Thoracic aorta (tissue), 2 donors: ENCODE measurements around the gene PTPRJ. TPM values are rescaled to one million over a fixed set of nuclear protein-coding genes. Genes with fewer than 3 reads are reported as not detected.

ENCODE experiments used
- ATAC-seq: fragments of 150-250 bp; one replicate; pipeline ENCODE4 v1.8.0; 2017; ENCODE audit warnings: low read depth; ENCODE audit not compliant: insufficient number of reproducible peaks, low FRiP score
- DNase-seq: peaks from one replicate; pipeline ENCODE4 v3.0.0-alpha.2; 2020; ENCODE audit warnings: low spot score
- H3K27ac ChIP-seq, 2 donors: fragments of 200-600 bp; sonication (generic); 1 replicate in 1 of 2; 2 replicates in 1 of 2; pipeline ENCODE4 v1.5.1; 2016; ENCODE audit warnings: mild to moderate bottlenecking in 2 of 2, moderate library complexity in 2 of 2
- H3K27me3 ChIP-seq: fragments of 200-600 bp; sonication (generic); replicated peaks from 2 replicates; pipeline ENCODE4 v1.6.0; 2016; ENCODE audit warnings: mild to moderate bottlenecking; ENCODE audit not compliant: insufficient read depth
- H3K36me3 ChIP-seq: fragments of 200-600 bp; sonication (generic); one replicate; pipeline ENCODE4 v1.5.1; 2016
- H3K4me1 ChIP-seq, 2 donors: fragments of 200-600 bp; sonication (generic); 1 replicate in 1 of 2; 2 replicates in 1 of 2; pipeline versions ENCODE4 v1.5.1 to v1.6.0; 2016; ENCODE audit warnings: low read depth in 2 of 2, mild to moderate bottlenecking in 1 of 2; ENCODE audit not compliant: control insufficient read depth in 1 of 2
- H3K4me3 ChIP-seq: fragments of 200-600 bp; sonication (generic); 2 replicates; pipeline ENCODE4 v1.5.1; 2016; ENCODE audit warnings: mild to moderate bottlenecking
- H3K9me3 ChIP-seq: fragments of 200-600 bp; sonication (generic); 2 replicates; pipeline ENCODE4 v1.5.1; 2016
- total RNA-seq, 2 donors: library from RNA; depleted of rRNA; stranded (reverse); fragments of >200 nt; gene quantifications; one replicate each; pipeline versions ENCODE4 v1.1.0 to v1.2.3, GENCODE V29; 2016
- TF ChIP-seq, protein P1 (sequence below): fragments of 200-600 bp; sonication (generic); IDR thresholded peaks from one replicate; pipeline ENCODE4 v1.5.1; 2019; ENCODE audit warnings: antibody characterized with exemption

PTPRJ gene
- total RNA-seq, 2 donors from 2014 or later, result 20.4 to 20.9 TPM

DNA sequence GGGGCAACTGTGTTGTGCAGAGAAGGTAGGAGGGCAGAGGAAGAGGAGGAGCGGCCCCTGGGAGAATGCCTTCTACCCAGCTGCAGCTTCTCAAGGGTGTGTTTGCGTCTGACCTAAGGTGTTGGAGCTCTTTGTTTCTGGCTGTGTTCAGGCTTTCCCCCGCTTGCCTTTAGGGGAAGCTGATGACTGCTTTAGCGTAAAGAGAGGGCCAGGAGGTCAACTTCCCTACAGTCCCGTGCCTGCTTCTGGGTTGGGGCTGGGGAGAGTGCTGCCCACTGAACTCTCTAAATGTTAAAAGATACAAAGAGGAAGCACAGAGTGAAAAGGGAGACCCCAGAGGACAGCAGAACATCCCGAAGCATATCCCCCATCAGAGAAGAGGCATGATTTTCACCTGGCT lies 99.2 kb downstream of the PTPRJ start:
- no peak for ATAC-seq
- H3K27me3 ChIP-seq, result no peaks in the 10 kb centered on the region
- no peak overlapping the region for H3K4me3 ChIP-seq
- H3K27ac ChIP-seq, result no peak overlapping the region
- TF ChIP-seq, protein P1, sequence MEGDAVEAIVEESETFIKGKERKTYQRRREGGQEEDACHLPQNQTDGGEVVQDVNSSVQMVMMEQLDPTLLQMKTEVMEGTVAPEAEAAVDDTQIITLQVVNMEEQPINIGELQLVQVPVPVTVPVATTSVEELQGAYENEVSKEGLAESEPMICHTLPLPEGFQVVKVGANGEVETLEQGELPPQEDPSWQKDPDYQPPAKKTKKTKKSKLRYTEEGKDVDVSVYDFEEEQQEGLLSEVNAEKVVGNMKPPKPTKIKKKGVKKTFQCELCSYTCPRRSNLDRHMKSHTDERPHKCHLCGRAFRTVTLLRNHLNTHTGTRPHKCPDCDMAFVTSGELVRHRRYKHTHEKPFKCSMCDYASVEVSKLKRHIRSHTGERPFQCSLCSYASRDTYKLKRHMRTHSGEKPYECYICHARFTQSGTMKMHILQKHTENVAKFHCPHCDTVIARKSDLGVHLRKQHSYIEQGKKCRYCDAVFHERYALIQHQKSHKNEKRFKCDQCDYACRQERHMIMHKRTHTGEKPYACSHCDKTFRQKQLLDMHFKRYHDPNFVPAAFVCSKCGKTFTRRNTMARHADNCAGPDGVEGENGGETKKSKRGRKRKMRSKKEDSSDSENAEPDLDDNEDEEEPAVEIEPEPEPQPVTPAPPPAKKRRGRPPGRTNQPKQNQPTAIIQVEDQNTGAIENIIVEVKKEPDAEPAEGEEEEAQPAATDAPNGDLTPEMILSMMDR, result no peak
- no peaks in the 10 kb centered on the region for H3K9me3 ChIP-seq
- no peak for DNase-seq
- no peaks in the 10 kb centered on the region for H3K36me3 ChIP-seq
- peaks cover 15 to 22% of the 10 kb centered on the region in 2 donors for H3K4me1 ChIP-seq

DNA sequence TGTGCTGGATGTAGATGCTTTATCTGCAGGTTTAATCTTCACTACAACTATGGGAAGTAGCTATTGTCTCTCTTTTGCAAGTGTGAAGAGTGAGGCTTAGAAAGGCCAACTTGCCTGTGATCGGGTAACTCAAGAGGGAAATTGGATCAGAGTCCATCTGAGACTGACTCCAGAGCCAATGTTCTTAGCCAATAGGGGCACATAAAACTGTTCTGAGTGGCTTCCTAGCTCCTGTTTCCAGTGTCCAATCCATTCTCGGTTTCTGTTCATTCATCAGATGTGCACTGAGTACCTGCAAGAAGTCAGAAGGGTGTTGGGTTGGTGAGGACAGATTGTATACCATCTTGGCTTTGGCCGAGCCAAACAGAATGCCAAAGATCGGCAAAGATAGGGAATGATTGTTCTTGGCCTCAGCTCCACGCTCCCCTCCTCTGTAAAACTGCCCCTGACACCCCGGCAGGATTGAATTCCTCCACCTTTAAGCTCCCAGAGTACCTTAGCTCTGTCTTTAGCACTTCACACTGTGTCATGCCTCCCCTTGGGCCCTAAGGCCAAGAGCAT lies 100.0 kb downstream of the PTPRJ start:
- Histone ChIP-seq H3K27ac (peak overlapping the region in 1 of 2 donors; percentile 42), H3K4me1 (peaks cover 15 to 22% of the 10 kb centered on the region in 2 donors), H3K27me3 (no peaks in the 10 kb centered on the region), H3K9me3 (no peaks in the 10 kb centered on the region), H3K36me3 (no peaks in the 10 kb centered on the region), H3K4me3 (peak overlapping the region; percentile 22)
- ATAC-seq (no peak), DNase-seq (no peak)
- TF ChIP-seq, protein P1, result no peak

DNA sequence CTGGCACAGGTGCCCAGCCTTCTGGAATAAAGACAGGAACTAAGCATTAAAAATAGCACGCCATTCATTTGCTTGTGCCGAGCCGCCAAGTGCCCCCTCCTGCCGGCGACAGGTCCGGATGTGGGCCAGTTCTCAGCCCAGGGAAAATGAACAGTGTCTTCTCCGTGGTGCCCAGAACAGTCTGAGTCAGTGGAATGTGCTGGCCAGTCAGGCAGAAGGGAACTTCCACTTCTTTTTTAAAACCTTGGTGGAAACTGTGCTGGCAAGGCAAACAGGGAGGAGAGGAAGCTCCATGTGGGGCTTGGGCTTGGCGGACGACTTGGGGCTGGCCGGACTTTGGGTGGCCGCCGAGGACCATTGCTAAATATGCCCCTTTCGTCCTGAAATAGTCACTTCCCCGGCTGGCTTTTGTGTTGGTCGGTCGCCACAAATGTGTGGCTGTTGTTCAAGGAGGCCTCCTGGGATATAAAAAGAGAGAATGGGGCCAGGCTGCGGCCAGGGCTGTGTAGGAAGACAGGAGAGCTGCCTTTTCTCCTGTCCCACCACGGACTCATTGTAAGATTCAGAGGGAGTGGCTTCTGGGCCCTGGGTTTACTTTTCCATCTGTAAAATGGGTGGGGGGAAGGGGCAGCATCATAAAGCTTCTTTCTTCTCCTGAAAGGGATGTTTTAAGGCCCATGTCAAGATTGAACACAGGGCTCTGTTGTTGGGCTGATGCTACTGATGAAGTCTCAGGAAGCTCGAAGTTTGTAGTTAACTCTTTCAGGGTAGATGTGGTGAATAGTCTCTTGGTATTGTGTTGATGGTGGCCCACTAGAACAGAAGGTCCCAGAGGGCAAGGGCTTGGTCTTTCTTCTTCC lies 101.0 kb downstream of the PTPRJ start:
- Histone ChIP-seq H3K36me3 (no peaks in the 10 kb centered on the region), H3K4me1 (peaks cover 15 to 22% of the 10 kb centered on the region in 2 donors), H3K4me3 (peak overlapping the region; percentile 22), H3K9me3 (no peaks in the 10 kb centered on the region), H3K27me3 (no peaks in the 10 kb centered on the region), H3K27ac (peak overlapping the region; percentile 54 to 57)
- TF ChIP-seq, protein P1, result no peak
- DNase-seq, result peak; percentile 45
- ATAC-seq, result peak; percentile 99

DNA sequence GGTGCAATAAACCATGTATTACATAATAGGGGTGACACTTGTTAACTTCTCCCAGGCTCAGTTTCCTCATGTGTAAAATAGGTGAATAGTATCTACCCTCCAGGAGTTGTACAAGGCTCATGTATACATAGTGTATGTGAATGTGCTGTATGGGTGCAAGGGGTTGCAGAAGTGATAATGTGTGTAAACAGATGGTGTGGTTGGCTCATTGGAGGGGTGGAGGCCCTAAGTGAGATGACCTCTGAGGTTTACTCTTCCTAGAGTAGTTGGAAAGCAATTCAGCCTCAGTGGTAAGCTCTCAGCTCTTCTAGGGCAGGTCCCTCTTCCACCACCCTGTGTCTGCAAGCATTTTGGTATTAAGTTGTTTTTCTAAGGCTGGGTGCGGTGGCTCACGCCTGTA lies 102.4 kb downstream of the PTPRJ start:
- Histone ChIP-seq H3K4me1 (peaks cover 15 to 22% of the 10 kb centered on the region in 2 donors), H3K9me3 (no peaks in the 10 kb centered on the region), H3K36me3 (no peaks in the 10 kb centered on the region), H3K4me3 (no peak overlapping the region), H3K27ac (no peak overlapping the region), H3K27me3 (no peaks in the 10 kb centered on the region)
- no peak for ATAC-seq
- TF ChIP-seq, protein P1, result no peak
- DNase-seq, result no peak

DNA sequence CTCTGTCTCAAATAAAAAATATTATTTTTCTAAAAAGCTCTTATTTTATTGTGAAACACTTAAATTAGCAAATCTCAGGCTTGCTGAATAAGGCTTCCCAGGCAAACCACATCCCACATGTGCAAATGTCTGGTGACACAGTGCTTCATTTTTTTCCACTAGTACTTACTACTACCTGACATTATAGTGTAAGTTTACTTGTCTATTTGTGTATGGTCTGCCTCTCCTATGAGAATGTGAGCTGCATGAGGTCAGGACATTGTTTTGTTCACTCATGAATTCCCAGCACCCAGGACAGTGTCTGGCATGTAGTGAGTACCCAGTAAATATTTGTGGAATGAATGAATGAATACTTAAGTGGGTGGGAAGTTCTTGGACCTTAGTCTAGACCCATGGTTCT lies 103.1 kb downstream of the PTPRJ start:
- no peaks in the 10 kb centered on the region for H3K36me3 ChIP-seq
- no peak overlapping the region for H3K27ac ChIP-seq
- H3K9me3 ChIP-seq, result no peaks in the 10 kb centered on the region
- H3K27me3 ChIP-seq, result no peaks in the 10 kb centered on the region
- ATAC-seq, result no peak
- TF ChIP-seq, protein P1, result no peak
- H3K4me3 ChIP-seq, result no peak overlapping the region
- peaks cover 15 to 26% of the 10 kb centered on the region in 2 donors for H3K4me1 ChIP-seq
- DNase-seq, result no peak
